Skin epidermis (tissue), 12 donors: ENCODE data around the gene VPS29.
"Not testable (repeated sequence)": the region's sequence is repeated elsewhere in the genome, so short reads cannot be mapped to it uniquely, and the experiment has no call there.

Source experiments
- H3K27ac ChIP-seq, 21 experiments: fragments of 200-600 bp; sonication (generic) in 11 of 21; one replicate each; pipeline ENCODE4 v1.5.0; 2020; ENCODE audit warnings: mild to moderate bottlenecking in 3 of 21, inconsistent platforms in 2 of 21, moderate library complexity in 2 of 21
- H3K4me3 ChIP-seq, 7 experiments: fragments of 200-600 bp; sonication (generic) in 2 of 7; one replicate each; pipeline ENCODE4 v1.5.0; 2020; ENCODE audit warnings: inconsistent platforms in 2 of 7, mild to moderate bottlenecking in 2 of 7, moderate library complexity in 1 of 7

The VPS29 gene

GRCh38 chr12:110461189-110461588, 40.7 kb downstream of the VPS29 start:
- not testable (repeated sequence) for H3K27ac ChIP-seq, H3K4me3 ChIP-seq

- no peak overlapping the region for H3K4me3 ChIP-seq
- H3K27ac ChIP-seq, result no peak overlapping the region
Measured at GRCh38 chr12:110458756-110459155, 43.2 kb downstream of the VPS29 start.

DNA sequence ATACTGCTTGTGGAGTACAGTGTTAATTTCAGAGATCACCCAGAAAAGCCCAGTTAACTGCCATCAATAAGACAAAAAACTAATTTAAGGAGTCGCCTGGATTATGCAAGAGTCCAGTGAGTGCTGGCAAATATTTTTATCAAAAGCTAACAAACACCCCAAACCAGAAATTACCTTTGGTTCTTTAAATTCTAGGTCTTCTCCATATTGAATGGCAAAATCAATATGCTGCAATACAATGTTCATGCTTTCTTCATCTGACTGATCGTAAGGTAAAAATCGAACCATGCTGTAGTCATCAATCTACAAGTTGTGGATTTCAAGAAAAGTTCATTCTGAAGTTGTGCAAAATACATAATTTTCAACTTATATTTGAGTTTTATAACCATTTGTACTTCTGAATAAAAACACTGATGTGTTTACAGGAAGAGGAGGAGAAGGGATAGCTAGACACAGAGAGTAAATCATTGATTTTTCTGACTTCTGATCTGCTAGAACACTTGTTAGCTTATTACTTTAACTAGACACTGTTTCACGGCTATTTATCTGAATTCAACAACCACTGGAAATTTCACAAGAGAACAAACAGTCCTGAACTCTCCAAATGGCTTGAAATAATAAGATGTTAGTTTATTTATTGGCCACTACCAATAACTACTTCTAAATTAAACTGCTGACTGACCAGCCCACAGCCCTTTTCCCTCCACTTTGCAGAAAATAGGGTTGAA, 48.2 kb downstream of the VPS29 start:
- H3K27ac ChIP-seq, result no peak overlapping the region
- H3K4me3 ChIP-seq, result no peak overlapping the region

DNA sequence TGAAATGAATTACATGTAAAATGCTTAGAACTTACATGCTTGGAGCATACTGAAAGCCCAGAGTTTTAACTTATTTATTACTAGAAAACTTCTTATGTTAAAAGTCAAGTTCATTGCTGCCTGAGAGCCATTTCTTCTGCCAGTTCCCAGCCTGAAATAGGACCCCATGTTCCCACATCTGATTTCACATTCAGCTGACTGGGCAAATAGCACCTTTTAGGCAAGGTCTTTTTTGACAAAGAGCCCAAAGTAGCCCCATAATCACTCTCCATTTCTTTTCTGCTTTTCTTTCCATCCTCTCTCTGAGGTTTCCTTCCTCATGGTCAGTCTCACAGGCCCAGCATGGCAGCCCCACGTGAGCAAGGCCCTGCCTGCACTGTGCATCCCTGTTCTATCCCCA, 50.6 kb downstream of the VPS29 start:
- no peak overlapping the region for H3K4me3 ChIP-seq

DNA sequence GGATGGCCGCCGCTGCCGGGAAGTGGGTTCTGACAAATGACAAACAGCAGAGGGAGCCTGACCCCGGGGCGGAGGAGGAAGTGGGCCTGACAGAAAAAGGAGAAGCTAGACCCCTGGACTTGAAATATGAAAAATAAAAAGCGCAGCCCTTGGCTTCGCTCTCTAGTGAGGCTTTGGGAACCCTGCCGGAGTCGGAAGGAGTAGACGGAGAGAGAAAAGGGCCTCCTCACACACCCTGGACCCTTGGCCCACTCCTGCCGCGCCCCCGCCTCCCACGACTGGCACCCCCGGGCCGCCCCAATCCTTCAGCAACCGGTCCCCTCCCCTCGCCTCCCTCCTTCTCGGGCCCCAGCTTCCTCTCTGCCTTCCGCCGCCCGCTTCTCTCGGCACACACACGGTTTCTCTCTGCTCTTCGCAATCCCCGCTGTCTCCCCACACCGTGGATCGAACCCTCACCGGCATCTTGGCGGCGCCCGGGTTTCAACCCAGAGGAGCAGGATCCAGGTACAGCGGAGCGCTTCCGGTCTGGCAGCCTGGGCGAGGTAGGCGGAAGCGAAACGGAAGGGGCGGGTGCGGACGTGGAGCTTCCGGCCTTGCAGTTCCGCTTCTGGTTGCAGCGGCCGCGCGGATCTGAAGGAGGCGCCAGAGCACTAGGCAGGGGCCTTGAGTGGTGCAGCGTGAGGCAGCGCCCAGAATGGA, 52.0 kb downstream of the VPS29 start, which contains the start of gene ARPC3:
TSS of gene ARPC3 (minus strand) at position 539 of the 699 bp plus-strand sequence. CDS start at position 462, 77 bp downstream.
- H3K27ac ChIP-seq, result peak within 1 kb of the TSS; percentile 93 to 99 (median 98)
- H3K4me3 ChIP-seq, result peak within 1 kb of the TSS; percentile 75 to 98 (median 90)

More for the DNA sequence above, 50.6 kb downstream of the VPS29 start:
- H3K27ac ChIP-seq, result peak overlapping the region in 3 of 21 experiments; percentile 17 to 93 (median 34)

DNA sequence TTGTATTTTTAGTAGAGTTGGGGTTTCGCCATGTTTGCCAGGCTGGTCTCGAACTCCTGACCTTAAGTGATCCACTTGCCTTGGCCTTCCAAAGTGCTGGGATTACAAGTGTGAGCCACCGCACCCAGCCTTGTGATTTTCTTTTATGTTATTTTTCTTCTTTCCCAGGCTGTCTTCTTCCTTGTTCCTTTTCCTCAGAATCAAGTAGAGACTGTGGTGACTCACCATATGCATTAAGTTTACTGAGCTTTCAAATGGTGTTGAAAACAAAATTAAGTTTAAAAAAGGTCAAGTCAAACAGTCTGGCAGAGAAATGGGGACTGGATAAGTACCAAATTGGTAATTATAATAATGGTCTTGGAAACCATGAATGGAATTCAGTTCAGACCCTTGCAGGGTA, 57.5 kb downstream of the VPS29 start:
- Histone ChIP-seq H3K4me3 (no peak overlapping the region), H3K27ac (no peak overlapping the region)
